Measurements from ENCODE around the gene ZRANB1.
"Not testable (repeated sequence)": the region's sequence is repeated elsewhere in the genome, so short reads cannot be mapped to it uniquely, and the experiment has no call there.

The ZRANB1 gene

GRCh38 chr10:124967255-124967654, 25.3 kb downstream of the ZRANB1 start:
- DNase-seq: no peak

GRCh38 chr10:124971276-124971675, 29.4 kb downstream of the ZRANB1 start:
- DNase-seq: no peak

GRCh38 chr10:124972637-124973036, 30.7 kb downstream of the ZRANB1 start:
- no peak for DNase-seq

GRCh38 chr10:124974131-124974530, 32.2 kb downstream of the ZRANB1 start:
- DNase-seq: no peak

- DNase-seq: no peak
These were observed 34.1 kb downstream of the ZRANB1 start for GRCh38 chr10:124975977-124976514.

GRCh38 chr10:124977161-124977560, 35.2 kb downstream of the ZRANB1 start:
- DNase-seq: no peak

GRCh38 chr10:124977648-124978375, 35.9 kb downstream of the ZRANB1 start:
- DNase-seq: no peak

GRCh38 chr10:124978376-124978725, 36.4 kb downstream of the ZRANB1 start:
- DNase-seq: no peak

- no peak for DNase-seq
These were observed 41.4 kb downstream of the ZRANB1 start for GRCh38 chr10:124983321-124983720.

GRCh38 chr10:124984376-124984775, 42.5 kb downstream of the ZRANB1 start:
- DNase-seq: no peak

- no peak for DNase-seq
These were observed 43.2 kb downstream of the ZRANB1 start for GRCh38 chr10:124985162-124985561.

- DNase-seq: no peak
These were observed 45.9 kb downstream of the ZRANB1 start for GRCh38 chr10:124987788-124988187.

GRCh38 chr10:124988753-124989152, 46.8 kb downstream of the ZRANB1 start:
- not testable (repeated sequence) for DNase-seq

GRCh38 chr10:124989526-124989925, 47.6 kb downstream of the ZRANB1 start:
- no peak for DNase-seq

GRCh38 chr10:124990671-124991625, 49.0 kb downstream of the ZRANB1 start:
- DNase-seq: no peak

GRCh38 chr10:124991835-124992234, 49.9 kb downstream of the ZRANB1 start:
- no peak for DNase-seq

- DNase-seq: peak in 1 of 2 donors; percentile 4
These were observed 50.8 kb downstream of the ZRANB1 start for GRCh38 chr10:124992462-124993344.

- no peak for DNase-seq
These were observed 51.4 kb downstream of the ZRANB1 start for GRCh38 chr10:124993345-124993708.

- no peak for DNase-seq
These were observed 52.0 kb downstream of the ZRANB1 start for GRCh38 chr10:124993736-124994451.

- no peak for DNase-seq
These were observed 52.9 kb downstream of the ZRANB1 start for GRCh38 chr10:124994573-124995473.

GRCh38 chr10:124995605-124996004, 53.7 kb downstream of the ZRANB1 start:
- DNase-seq: no peak

All from bone marrow (tissue), 2 donors.